Natural killer cell (primary cell): ENCODE data around the gene C4orf33. TPM values are rescaled to one million over a fixed set of nuclear protein-coding genes. Genes with fewer than 3 reads are reported as not detected.
"Not testable (repeated sequence)": the region's sequence is repeated elsewhere in the genome, so short reads cannot be mapped to it uniquely, and the experiment has no call there.

ENCODE experiments used
- ATAC-seq, 3 donors: fragments of 150-1000 bp in 2 of 3; fragments of 200-7000 bp in 1 of 3; cut with Tn5 transposase; 1 replicate in 1 of 3; 2 replicates in 2 of 3; pipeline ENCODE4 v1.10.0; 2021; ENCODE audit warnings: mild to moderate bottlenecking in 2 of 3, moderate library complexity in 2 of 3
- DNase-seq, 2 donors: peaks; one replicate each; pipeline versions ENCODE4 v3.0.0 to v3.0.0-alpha.2; 2013 to 2021; ENCODE audit warnings: mixed read lengths in 1 of 2
- H3K27ac ChIP-seq: one replicate; pipeline ENCODE4 v1.5.1; 2013; ENCODE audit warnings: mild to moderate bottlenecking, low read length
- H3K27me3 ChIP-seq: one replicate; pipeline ENCODE4 v1.6.1; 2013; ENCODE audit warnings: low read length; ENCODE audit not compliant: control insufficient read depth, insufficient read depth
- H3K36me3 ChIP-seq: one replicate; pipeline ENCODE4 v1.6.1; 2013; ENCODE audit warnings: low read length; ENCODE audit not compliant: control insufficient read depth, insufficient read depth
- H3K4me1 ChIP-seq: one replicate; pipeline ENCODE4 v1.6.1; 2013; ENCODE audit warnings: low read length; ENCODE audit not compliant: control insufficient read depth, insufficient read depth
- H3K4me3 ChIP-seq: one replicate; pipeline ENCODE4 v1.5.1; 2013; ENCODE audit warnings: low read length
- H3K9me3 ChIP-seq: one replicate; pipeline ENCODE4 v1.6.1; 2013; ENCODE audit warnings: low read length; ENCODE audit not compliant: control insufficient read depth, insufficient read depth
- H3K27ac Mint-ChIP-seq, 2 donors: one replicate each; pipeline ENCODE4 v1.8.0; 2022; ENCODE audit warnings: mild to moderate bottlenecking in 2 of 2, mixed read lengths in 2 of 2, moderate library complexity in 1 of 2
- H3K27me3 Mint-ChIP-seq, 2 donors: one replicate each; pipeline ENCODE4 v1.8.0; 2022; ENCODE audit warnings: low read depth in 2 of 2, mixed read lengths in 2 of 2
- H3K36me3 Mint-ChIP-seq: one replicate; pipeline ENCODE4 v1.8.0; 2022; ENCODE audit warnings: mixed read lengths
- H3K4me1 Mint-ChIP-seq, 2 donors: one replicate each; pipeline ENCODE4 v1.8.0; 2022; ENCODE audit warnings: mixed read lengths in 2 of 2
- H3K4me3 Mint-ChIP-seq: one replicate; pipeline ENCODE4 v1.8.0; 2022; ENCODE audit warnings: mild to moderate bottlenecking, moderate library complexity, mixed read lengths
- H3K9me3 Mint-ChIP-seq, 2 donors: one replicate each; pipeline ENCODE4 v1.8.0; 2022; ENCODE audit warnings: mixed read lengths in 2 of 2
- CTCF ChIP-seq: fragments of 200-600 bp; IDR thresholded peaks from one replicate; pipeline ENCODE4 v1.8.0; 2022; ENCODE audit warnings: antibody characterized with exemption
- WGBS: methylation state at CpG from one replicate; pipeline ENCODE4 v1.1.7; 2013; ENCODE audit warnings: missing lambda C conversion rate; ENCODE audit not compliant: insufficient coverage; 5-methylcytosine and 5-hydroxymethylcytosine counted together
- intact Hi-C: fragments of 100-400 bp; cut with micrococcal nuclease; formaldehyde crosslinking; loops from one replicate; pipeline ENCODE4 v1.14.2; 2022
- total RNA-seq, 4 donors: library from RNA; stranded (reverse); fragments of 120-200 nt in 1 of 4; gene quantifications; one replicate each; pipeline versions ENCODE4 v1.2.3 to v1.2.4, GENCODE V29; 2013 to 2022

The C4orf33 gene
- total RNA-seq, 3 donors from 2014 or later (not counting 1 experiment from before 2014, with no cell fraction given): 23.2 to 27.2 (median 26.2) TPM

DNA sequence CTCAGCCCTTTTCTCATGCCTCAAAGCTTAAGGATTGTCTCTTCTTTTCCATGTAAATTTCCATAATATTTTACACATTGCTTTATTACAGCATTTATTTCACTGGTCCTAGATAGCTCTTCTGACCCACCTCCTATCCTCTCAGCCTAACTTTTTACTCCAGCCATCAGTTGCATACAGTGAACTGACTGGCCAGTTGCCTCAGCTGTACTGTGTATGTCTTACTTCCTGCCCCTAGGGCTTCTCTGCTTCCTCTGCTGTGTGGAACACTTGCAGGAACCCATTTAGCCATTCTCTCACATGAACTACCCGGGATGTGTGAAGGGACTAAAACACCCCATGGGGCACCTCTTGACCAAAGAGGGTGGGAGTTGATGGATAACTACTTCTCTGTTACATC lies 18.0 kb downstream of the C4orf33 start:
- TF ChIP-seq CTCF: no peak
- Histone ChIP-seq H3K4me1 (no peaks in the 10 kb centered on the region), H3K4me3 (no peak overlapping the region), H3K27ac (no peak overlapping the region), H3K27me3 (no peaks in the 10 kb centered on the region), H3K36me3 (peaks cover 24% of the 10 kb centered on the region), H3K9me3 (no peaks in the 10 kb centered on the region)
- ATAC-seq (no peak), DNase-seq (no peak)
- H3K36me3 Mint-ChIP-seq: no peaks in the 10 kb centered on the region
- intact Hi-C loops: no loop called here
- H3K4me3 Mint-ChIP-seq: no peak overlapping the region
- no peaks in the 10 kb centered on the region for H3K4me1 Mint-ChIP-seq
- H3K27me3 Mint-ChIP-seq: no peaks in the 10 kb centered on the region
- H3K27ac Mint-ChIP-seq: no peak overlapping the region
- no CpG with 5 or more reads among the region's 1 CpG for WGBS
- H3K9me3 Mint-ChIP-seq: no peaks in the 10 kb centered on the region

- Histone ChIP-seq H3K27me3 (no peaks in the 10 kb centered on the region), H3K36me3 (no peaks in the 10 kb centered on the region), H3K27ac (no peak overlapping the region), H3K9me3 (no peaks in the 10 kb centered on the region), H3K4me1 (no peaks in the 10 kb centered on the region), H3K4me3 (no peak overlapping the region)
- intact Hi-C loops: no loop called here
- WGBS: 97% methylated on average over 5 of the region's 5 CpGs
- ATAC-seq: no peak
- H3K36me3 Mint-ChIP-seq: no peaks in the 10 kb centered on the region
- DNase-seq: no peak
- no peak overlapping the region for H3K4me3 Mint-ChIP-seq
- H3K27me3 Mint-ChIP-seq: no peaks in the 10 kb centered on the region
- TF ChIP-seq CTCF: no peak
- H3K4me1 Mint-ChIP-seq: no peaks in the 10 kb centered on the region
- H3K9me3 Mint-ChIP-seq: no peaks in the 10 kb centered on the region
- no peak overlapping the region for H3K27ac Mint-ChIP-seq
These were observed 21.8 kb downstream of the C4orf33 start for GRCh38 chr4:129117705-129118104.

GRCh38 chr4:129126614-129127013 lies 30.7 kb downstream of the C4orf33 start:
- intact Hi-C loops, H3K36me3 ChIP-seq, H3K27me3 Mint-ChIP-seq, DNase-seq, H3K4me3 Mint-ChIP-seq, ATAC-seq, H3K9me3 Mint-ChIP-seq, H3K4me3 ChIP-seq, H3K9me3 ChIP-seq, H3K27me3 ChIP-seq, H3K4me1 ChIP-seq, H3K27ac Mint-ChIP-seq, H3K4me1 Mint-ChIP-seq, H3K36me3 Mint-ChIP-seq, H3K27ac ChIP-seq: not testable (repeated sequence)
- WGBS: 98% methylated on average over 5 of the region's 5 CpGs

- Histone ChIP-seq H3K36me3 (no peaks in the 10 kb centered on the region), H3K4me3 (no peak overlapping the region), H3K9me3 (peaks cover 11% of the 10 kb centered on the region), H3K27me3 (no peaks in the 10 kb centered on the region), H3K27ac (no peak overlapping the region), H3K4me1 (no peaks in the 10 kb centered on the region)
- Mint-ChIP-seq H3K4me3 (no peak overlapping the region), H3K27ac (no peak overlapping the region), H3K4me1 (no peaks in the 10 kb centered on the region), H3K9me3 (peaks cover 3% of the 10 kb centered on the region in 2 donors), H3K27me3 (peaks cover 0 to 2% of the 10 kb centered on the region in 2 donors), H3K36me3 (peaks cover 7% of the 10 kb centered on the region)
- WGBS: 85% methylated on average over 2 of the region's 2 CpGs
- ATAC-seq: no peak
- no peak for TF ChIP-seq CTCF
- no peak for DNase-seq
- intact Hi-C loops: no loop called here
These were observed 33.2 kb downstream of the C4orf33 start for GRCh38 chr4:129129143-129129542.
